NCI-H2227 treated with DMSO at 0.1 percent for 48 hours (cell line): Measurements from ENCODE around the gene GHR.
"Not testable (repeated sequence)": the region's sequence is repeated elsewhere in the genome, so short reads cannot be mapped to it uniquely, and the experiment has no call there.

Experiments
- DNase-seq: peaks from one replicate; lab custom pipeline; 2025; lab: John Stamatoyannopoulos, UW

Gene GHR

DNA sequence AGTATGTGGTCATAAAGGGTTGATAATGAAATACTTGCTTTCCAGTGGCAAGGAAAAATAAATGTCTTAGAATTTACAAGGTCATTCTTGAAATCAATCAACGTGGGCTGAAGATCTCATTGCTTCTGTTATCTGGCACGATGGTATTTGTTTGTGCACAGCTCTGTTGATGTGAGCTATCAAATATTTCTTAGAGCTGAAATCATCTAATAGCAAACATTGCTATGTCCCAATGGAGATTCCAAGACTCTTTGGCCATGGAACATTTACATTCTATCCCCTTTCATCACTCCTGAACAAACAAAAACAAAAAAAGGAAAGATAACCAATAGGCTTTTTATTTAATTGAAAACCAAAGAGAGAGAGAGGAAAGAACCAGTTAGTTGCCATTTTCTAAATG lies 221.9 kb downstream of the GHR start:
- DNase-seq: no peak

- no peak for DNase-seq
These were observed 224.8 kb downstream of the GHR start for GRCh38 chr5:42648036-42648435.

DNA sequence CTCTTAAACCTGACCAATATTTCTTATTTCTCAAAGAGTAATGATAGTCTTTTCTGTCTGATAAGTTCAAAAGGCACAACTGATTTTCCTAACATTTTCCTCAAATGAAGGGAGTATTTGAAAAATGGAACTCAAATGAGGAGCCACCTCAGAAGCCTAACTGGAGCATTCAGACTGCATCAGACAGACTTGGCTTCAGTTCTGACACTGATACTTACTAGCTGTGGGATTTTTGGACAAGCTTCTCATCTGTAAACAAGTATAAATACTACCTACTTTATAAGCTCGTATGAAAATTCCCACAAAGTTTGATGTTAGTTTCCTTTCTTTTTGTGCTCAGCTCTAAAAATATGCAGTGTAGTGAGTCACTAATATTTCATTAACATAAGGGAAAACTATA lies 225.7 kb downstream of the GHR start:
- DNase-seq: no peak

GRCh38 chr5:42650084-42650483 lies 226.8 kb downstream of the GHR start:
- no peak for DNase-seq

- DNase-seq: no peak
These were observed 230.5 kb downstream of the GHR start for GRCh38 chr5:42653705-42654104.

GRCh38 chr5:42654645-42655044 lies 231.4 kb downstream of the GHR start:
- no peak for DNase-seq

GRCh38 chr5:42655982-42656650 lies 232.9 kb downstream of the GHR start:
- DNase-seq: no peak

DNA sequence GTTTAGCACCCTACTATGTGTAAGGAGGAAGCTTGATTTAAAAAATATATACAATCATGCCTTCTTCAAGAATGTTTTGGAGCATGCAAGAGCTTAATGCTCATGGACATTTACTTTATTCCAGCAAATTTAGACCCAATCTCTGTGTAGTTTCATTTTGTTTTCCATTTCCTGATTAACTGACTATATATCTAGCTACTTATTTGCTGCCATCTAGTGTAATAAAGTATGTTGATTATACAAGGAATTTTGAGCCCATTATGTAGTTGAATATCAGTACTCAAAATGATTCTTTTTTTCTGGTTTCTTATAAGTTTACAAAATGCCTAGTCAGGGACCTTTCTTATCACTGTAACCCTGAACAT lies 233.4 kb downstream of the GHR start:
- DNase-seq: no peak

DNA sequence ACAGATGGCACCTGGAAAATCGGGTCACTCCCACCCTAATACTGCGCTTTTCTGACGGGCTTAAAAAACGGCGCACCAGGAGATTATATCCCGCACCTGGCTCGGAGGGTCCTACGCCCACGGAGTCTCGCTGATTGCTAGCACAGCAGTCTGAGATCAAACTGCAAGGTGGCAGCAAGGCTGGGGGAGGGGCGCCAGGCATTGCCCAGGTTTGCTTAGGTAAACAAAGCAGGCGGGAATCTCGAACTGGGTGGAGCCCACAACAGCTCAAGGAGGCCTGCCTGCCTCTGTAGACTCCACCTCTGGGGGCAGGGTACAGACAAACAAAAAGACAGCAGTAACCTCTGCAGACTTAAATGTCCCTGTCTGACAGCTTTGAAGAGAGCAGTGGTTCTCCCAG lies 236.6 kb downstream of the GHR start:
- not testable (repeated sequence) for DNase-seq

- DNase-seq: no peak
These were observed 242.6 kb downstream of the GHR start for GRCh38 chr5:42665857-42666256.

- no peak for DNase-seq
These were observed 243.6 kb downstream of the GHR start for GRCh38 chr5:42666869-42667268.

- no peak for DNase-seq
These were observed 245.0 kb downstream of the GHR start for GRCh38 chr5:42668254-42668653.

DNA sequence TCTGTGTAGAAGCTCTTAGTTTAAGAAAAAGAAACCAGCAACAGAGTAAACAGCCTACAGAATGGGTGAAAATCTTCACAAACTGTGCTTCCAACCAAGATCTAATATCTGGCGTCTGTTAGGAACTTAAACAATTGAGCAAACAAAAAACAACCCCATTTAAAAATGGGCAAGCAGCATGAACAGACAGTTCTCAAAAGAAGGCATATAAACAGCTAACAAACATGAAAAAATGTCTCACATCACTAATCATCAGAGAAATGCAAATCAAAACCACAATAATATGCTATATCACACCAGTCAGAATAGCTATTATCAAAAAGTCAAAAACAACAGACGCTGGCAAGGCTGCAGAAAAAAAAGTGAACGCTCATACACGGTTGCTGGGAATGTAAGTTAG lies 249.7 kb downstream of the GHR start:
- DNase-seq: no peak

DNA sequence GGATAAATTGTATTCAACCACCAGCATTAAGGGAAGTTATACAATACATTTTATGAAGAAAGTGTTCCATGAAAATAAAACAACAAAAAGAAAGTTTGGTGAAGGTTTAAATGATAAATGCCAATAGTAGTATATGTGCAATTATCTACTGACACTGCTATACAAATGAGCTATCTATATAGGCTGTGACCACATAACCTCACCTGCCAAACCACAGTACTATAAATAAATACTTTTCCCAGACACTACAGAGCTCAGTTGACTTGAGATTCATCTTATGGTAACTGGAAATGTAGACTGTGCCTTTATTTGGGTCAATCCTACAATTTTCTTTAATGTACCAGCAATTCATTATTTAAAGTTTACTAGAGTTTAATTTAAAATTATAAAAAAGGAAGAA lies 252.4 kb downstream of the GHR start:
- no peak for DNase-seq

GRCh38 chr5:42676362-42676761 lies 253.1 kb downstream of the GHR start:
- DNase-seq: no peak

DNA sequence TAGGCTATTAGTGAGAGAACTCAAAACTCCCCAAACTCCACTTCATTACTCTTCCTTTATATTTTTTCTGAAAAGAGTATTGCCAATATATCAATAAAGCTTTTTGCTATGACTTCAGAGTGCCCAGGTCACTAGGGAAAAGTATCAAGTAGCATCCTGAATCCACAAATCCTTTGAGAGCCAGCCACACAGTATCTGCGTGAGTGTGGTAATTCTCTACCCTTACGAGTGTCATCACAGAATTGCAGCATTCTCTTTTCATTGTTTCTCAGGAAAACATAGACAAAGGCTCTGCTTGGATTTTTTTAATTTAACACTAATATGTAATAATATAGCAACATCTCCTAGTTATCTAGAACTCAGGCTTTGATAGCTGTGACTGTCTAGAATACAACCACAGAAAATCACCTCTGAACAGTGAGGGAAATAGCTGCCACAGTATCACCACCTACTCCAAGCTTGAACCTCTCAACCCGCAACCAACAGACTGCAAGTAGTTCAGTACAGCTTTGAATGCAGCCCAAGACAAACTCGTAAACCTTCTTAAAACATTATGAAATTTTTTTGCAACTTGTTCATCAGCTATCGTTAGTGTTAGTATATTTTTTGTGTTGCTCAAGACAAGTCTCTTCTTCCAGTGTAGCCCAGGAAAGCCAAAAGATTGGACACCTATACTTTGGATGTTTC lies 254.1 kb downstream of the GHR start:
- DNase-seq: no peak

- DNase-seq: no peak
These were observed 256.8 kb downstream of the GHR start for GRCh38 chr5:42680046-42680445.

GRCh38 chr5:42685078-42685477 lies 261.8 kb downstream of the GHR start:
- not testable (repeated sequence) for DNase-seq

DNA sequence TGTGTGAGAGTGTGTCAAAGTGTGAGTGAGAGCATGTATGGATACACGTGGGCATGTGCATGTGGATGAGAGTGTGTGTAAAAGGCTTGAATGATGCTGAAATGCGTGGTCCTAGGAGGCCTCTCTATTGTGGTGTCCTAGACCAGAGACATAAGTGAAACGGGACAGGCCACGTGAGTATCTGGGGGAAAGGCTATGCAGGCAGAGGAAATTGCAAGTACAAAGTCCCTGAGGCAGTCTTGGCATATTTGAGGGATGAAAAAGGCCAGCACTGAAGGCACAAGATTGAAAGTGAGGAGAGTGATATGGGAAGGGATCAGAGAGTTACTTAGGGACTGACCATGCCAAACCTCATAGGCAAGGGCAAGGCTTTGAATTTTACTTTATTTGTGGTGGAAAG lies 266.2 kb downstream of the GHR start:
- DNase-seq: no peak

DNA sequence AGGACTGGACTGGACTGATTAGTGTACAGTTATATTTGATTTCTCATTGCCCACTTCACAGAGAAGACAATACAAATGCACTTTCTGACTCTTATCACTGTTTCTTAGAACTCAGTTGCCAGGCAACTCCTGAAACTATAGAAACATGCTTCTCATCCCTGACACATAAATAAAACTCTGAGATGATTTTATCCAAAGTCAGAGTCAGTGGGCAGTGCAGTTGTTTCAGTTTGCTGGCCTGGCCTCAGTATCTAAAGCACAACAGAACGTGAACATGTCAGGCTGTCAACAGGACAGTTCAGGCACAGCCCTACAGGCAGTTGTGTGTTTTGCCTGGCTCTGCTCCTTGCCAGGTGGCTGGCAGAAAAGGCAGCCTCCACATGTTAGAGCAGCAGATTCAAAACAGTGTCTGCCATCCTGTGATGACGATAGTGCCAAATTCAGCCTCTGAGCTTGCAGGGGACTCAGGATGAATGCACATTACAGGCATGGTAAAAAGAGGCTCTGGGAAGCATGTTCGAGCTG lies 268.2 kb downstream of the GHR start:
- no peak for DNase-seq

GRCh38 chr5:42701351-42702059 lies 278.3 kb downstream of the GHR start:
- DNase-seq: no peak

GRCh38 chr5:42703238-42703637 lies 280.0 kb downstream of the GHR start:
- no peak for DNase-seq

DNA sequence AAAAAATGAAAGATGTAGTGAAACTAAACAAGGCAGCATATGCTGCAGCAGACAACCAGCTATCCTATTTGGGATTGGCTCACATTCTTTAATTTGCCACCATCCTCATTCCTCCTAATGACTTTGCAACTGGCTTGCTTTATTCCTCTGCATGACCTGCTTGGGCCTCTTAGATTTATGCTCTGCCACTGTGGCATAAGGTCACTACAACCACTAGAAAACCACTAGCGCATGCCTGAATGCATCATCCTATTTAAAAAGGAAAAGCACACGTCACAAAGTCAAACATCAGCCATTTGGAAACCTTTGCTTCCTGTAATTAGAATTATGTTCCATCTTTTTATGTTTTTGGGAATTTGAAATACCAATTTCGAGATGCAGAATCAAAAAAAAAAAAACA lies 292.5 kb downstream of the GHR start:
- DNase-seq: no peak
